GM10266 (cell line): Measurements from ENCODE around the gene FRS3.

Experiments used
- DNase-seq: peaks from one replicate; pipeline ENCODE4 v3.0.0; 2012; ENCODE audit errors: extremely low spot score
- CTCF ChIP-seq: IDR thresholded peaks from 2 replicates; pipeline ENCODE4 v1.5.1; 2012; ENCODE audit warnings: mild to moderate bottlenecking, low read depth; ENCODE audit not compliant: control insufficient read depth, insufficient read depth; ENCODE audit errors: missing control alignments

FRS3 gene

DNA sequence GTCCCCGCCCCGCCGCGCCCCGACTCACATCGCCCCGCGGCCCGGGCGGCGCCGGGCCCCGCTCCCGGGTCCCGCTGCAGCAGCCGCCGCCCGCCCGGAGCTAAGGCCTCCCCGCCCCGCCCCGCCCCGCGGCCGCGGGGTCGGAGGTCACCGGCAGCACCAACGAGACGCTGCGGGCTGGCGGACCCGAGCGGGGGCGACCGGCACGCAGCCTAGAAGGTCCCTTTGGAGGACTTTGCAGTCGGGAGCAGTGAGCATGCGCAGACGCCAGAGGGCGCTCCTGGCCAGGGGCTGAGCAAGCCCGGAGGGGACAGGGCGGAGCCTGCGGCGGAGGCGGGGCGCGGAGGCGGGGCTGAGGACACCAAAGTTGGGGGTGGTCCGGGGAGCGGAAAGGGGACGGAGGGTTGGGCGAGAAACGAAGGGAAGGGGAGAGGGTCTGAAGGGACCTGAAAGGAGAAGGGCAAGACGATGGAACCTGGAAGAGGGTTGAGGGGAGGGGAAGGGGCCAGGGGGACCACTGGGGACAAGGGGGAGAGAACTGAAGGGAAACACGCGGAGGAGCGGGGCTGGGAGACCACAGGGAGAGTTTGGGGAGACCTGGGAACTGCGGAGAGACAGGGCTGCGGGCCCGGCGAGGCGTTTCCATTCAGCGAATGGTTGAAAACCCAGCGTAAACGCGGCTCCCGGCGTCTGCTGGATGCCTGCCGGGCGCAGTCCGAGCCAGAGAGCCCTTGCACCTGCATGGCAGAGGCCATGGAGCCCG is at the start of gene FRS3:
Gene FRS3 (minus strand): TSS at position 113 of the 763 bp plus-strand sequence. CDS start 2,913 bp downstream, outside the sequence.
- TF ChIP-seq CTCF = peak; percentile 98
- peak; percentile 99 for DNase-seq

DNA sequence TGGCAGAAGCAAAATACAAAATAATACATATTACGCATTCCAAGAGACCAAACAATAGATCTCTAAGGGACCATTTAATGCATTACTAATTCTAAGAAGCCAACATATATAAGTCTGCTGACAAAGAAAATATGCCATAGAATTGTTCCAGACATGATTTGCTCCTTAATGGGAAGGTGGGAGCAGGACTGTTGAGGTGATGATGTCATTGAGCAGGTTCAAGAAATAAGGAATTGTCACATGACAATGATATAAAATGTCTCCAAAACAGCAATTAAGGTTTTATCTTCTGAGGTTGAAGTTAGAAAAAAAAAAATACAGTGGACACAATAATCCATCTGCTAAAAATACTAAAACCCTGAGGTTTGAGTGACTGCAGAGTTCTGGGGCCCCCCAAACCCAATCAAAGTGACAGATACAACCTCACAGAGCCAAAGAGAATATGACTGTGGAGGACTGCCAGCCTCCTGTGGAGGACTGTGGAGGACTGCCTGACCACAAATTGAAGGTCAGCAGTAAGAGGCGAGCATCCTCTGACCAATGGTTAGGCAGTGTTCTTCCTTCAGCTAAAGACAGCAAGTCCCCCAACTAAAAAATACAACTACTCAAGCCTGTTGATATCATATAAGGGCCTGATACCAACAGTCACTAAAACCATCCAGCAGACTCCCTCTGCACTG is 46.8 kb upstream of the FRS3 start:
- no peak for TF ChIP-seq CTCF
- DNase-seq = no peak

DNA sequence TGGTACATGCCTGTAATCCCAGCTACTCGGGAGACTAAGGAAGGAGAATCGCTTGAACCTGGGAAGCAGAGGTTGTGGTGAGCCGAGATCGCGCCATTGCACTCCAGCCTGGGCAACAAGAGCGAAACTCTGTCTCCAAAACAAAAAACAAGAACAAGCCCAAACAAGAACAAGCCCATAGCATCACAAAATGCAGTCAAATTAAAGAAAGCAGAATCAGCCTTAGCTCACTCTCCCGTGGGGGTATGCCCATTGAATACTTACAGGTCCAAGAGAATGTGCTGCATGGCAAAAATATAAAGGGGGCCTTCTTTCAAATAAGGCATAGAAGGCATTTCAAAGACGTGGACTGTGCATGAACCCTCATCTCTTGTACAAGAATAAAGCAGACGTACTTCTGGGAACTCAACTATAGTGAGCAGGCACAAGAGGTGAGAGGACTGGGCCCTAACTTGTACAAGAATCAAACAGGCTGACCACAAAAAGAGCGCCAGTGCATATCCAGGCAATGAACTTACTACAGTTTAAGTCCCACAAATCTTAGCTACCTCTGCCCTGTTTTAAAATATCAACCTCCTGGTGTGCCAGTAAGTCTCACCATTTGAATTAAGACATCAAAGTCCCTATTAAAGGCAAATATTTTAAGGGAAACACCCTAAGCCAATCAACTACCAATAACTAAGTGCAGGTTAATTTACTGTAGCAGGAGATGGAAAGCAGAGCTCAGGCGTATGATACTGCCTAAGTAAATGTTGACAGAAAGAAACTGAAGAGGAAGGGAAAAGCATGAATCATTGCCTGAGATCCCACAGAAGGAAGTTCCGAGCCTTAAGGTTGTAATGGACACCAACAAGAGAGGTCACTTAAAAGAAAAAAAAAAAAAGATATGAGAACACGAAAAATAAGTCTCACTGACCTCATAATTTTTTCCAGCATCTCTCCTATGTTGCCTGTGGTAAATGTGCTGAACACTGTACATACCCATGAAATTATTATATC is 45.2 kb upstream of the FRS3 start:
- no peak for TF ChIP-seq CTCF

GRCh38 chr6:41823178-41823577 is 43.5 kb upstream of the FRS3 start:
- no peak for DNase-seq
- no peak for TF ChIP-seq CTCF

More for the DNA sequence above, 45.2 kb upstream of the FRS3 start:
- DNase-seq = no peak

- TF ChIP-seq CTCF = no peak
- DNase-seq = no peak
These were observed 42.3 kb upstream of the FRS3 start for GRCh38 chr6:41822021-41822420.

DNA sequence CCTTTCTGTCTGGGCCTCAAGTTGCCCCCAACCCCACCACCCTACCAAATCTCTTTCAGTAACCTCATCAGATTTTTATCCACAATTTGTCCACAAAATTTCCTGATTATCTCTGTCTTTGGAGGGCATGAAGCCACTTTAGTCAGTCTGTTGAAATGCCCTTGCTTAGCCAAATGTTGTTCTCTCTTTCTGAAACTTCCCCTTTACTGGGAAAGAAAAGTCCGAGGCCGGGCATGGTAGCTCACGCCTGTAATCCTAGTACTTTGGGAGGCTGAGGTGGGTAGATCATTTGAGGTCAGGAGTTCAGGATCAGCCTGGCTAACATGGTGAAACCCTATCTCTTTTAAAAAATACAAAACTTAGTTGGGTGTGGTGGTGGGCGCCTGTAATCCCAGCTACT is 41.6 kb upstream of the FRS3 start:
- DNase-seq = no peak

More for the DNA sequence above, 41.6 kb upstream of the FRS3 start:
- no peak for TF ChIP-seq CTCF
